Epithelial cell of prostate (primary cell): ENCODE results near the gene DNTTIP2.
"Not testable (repeated sequence)": the region's sequence is repeated elsewhere in the genome, so short reads cannot be mapped to it uniquely, and the experiment has no call there.

ENCODE experiments used
- DNase-seq: peaks from one replicate; pipeline ENCODE4 v3.0.0-alpha.2; 2011; ENCODE audit warnings: low read depth, low spot score
- H3K27ac ChIP-seq: fragments of 450-650 bp; 2 replicates; pipeline ENCODE4 v1.5.1; 2017; ENCODE audit warnings: mild to moderate bottlenecking

Gene DNTTIP2

GRCh38 chr1:93878889-93879586, at the start of gene DNTTIP2:
Gene DNTTIP2, minus strand, starts transcription at chr1:93879206. Its CDS starts 58 bp downstream, at chr1:93879148.
- peak within 1 kb of the TSS; percentile 97 for H3K27ac ChIP-seq
- DNase-seq = peak; percentile 34

GRCh38 chr1:93925206-93925605, 46.2 kb upstream of the DNTTIP2 start:
- DNase-seq = no peak
- no peak overlapping the region for H3K27ac ChIP-seq

- no peak overlapping the region for H3K27ac ChIP-seq
- DNase-seq = no peak
Observed at GRCh38 chr1:93919780-93920179, 40.8 kb upstream of the DNTTIP2 start.

- no peak overlapping the region for H3K27ac ChIP-seq
- no peak for DNase-seq
Observed at GRCh38 chr1:93917302-93917701, 38.3 kb upstream of the DNTTIP2 start.

- DNase-seq, H3K27ac ChIP-seq: not testable (repeated sequence)
Observed at GRCh38 chr1:93910880-93911279, 31.9 kb upstream of the DNTTIP2 start.

- no peak overlapping the region for H3K27ac ChIP-seq
- DNase-seq = no peak
Observed at GRCh38 chr1:93910305-93910704, 31.3 kb upstream of the DNTTIP2 start.

- H3K27ac ChIP-seq = peak within 1 kb of the TSS; percentile 73
- DNase-seq = peak; percentile 83
Observed at GRCh38 chr1:93909146-93910050, 30.4 kb upstream of the DNTTIP2 start, which contains the start of gene GCLM. Gene GCLM, minus strand, starts transcription at chr1:93909430. Its CDS starts 267 bp downstream, at chr1:93909163.

- peak overlapping the region; percentile 73 for H3K27ac ChIP-seq
- DNase-seq = no peak
Observed at GRCh38 chr1:93908394-93909145, 29.6 kb upstream of the DNTTIP2 start.

DNA sequence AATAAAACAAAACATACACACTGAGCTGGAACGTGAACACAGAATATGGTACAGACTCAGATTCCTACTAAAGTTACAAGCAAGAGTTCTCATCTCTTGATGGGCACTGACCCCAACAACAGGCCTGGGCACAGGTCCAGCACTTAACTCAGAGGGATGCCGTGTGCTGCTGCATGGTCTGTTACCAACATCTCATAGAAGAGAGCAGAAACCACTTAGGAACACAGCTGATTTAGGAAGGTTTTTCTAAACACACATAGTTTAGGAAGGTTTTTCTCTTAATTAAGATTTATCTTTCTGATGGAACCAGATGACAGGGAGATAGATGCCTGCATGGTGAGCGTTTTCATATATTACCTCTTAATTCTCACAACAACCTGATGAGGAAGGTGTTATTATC, 28.7 kb upstream of the DNTTIP2 start:
- DNase-seq = no peak
- no peak overlapping the region for H3K27ac ChIP-seq

DNA sequence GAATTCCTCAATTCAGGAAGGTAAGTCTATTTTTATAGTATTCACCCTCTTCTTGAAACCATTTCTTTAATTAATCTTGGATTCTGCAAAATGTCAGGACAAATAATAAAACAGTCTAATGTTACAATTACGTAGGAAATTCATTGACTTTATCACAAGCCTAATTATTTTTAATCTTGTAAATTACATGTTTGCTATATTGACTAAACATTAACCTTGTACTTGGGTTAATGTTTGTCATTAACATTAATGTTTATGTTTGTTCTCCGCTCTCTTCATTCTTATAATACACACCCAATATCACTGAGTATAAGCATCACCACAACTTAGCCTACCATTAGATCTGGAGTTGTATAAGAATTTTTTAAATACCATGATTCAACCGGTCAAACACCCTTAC, 27.5 kb upstream of the DNTTIP2 start:
- no peak for DNase-seq
- no peak overlapping the region for H3K27ac ChIP-seq

GRCh38 chr1:93905734-93906133, 26.7 kb upstream of the DNTTIP2 start:
- H3K27ac ChIP-seq = no peak overlapping the region

DNA sequence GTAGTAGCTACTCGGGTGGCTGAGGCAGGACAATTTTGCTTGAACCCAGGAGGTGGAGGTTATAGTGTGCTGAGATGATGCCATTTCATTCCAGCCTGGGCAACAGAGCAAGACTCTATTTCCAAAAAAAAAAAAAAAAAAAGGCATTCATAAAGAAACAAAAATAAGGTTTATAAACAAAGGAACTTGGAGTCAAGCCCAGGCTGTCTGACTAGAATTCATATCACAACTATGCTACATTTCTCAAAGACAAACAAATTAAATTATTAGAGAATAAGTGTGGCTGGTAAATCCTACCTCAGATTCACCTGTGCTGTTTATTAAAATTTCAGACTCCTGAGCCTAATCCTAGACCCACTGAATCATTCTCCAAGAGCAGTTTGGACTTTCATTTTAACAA, 26.0 kb upstream of the DNTTIP2 start:
- DNase-seq = no peak
- H3K27ac ChIP-seq = peak overlapping the region; percentile 7

More at GRCh38 chr1:93905734-93906133, 26.7 kb upstream of the DNTTIP2 start:
- DNase-seq = no peak

GRCh38 chr1:93904228-93904627, 25.2 kb upstream of the DNTTIP2 start:
- no peak overlapping the region for H3K27ac ChIP-seq
- DNase-seq = no peak

DNA sequence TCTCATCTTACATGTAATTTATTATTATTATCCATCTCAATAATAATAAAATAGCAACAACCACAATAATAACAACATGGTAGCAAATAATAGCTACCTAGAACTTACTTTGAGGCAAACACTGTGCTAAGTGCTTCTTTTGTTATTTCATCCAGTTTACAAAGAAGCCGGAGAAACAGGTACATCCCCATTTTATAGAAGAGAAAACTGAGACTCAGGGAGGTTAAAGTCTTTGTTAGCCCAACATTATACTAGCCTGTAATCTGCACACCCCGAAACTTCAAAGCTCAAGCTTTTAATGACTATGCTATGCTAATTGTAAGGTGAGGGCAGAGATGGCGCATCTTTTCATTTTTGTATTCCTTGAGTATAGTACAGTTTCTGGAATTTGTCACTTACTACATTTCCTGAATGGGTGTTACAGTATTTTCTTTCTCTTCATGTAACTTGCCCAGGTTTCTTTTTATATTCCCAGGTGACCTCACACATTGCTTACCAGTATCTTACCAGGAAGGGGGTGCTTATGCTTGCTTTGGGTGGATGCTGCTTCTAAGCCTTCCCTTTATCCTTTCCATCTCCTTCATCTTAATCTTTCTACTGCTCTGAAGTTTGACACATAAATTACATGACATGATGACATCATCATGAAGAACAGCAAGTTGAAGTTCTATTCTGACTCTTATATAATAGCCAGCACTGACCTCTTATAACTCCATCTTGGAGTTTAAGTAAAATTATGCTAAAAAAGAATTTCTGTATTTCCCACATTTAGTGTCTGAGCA, 21.9 kb upstream of the DNTTIP2 start:
- DNase-seq = no peak
- H3K27ac ChIP-seq = no peak overlapping the region

DNA sequence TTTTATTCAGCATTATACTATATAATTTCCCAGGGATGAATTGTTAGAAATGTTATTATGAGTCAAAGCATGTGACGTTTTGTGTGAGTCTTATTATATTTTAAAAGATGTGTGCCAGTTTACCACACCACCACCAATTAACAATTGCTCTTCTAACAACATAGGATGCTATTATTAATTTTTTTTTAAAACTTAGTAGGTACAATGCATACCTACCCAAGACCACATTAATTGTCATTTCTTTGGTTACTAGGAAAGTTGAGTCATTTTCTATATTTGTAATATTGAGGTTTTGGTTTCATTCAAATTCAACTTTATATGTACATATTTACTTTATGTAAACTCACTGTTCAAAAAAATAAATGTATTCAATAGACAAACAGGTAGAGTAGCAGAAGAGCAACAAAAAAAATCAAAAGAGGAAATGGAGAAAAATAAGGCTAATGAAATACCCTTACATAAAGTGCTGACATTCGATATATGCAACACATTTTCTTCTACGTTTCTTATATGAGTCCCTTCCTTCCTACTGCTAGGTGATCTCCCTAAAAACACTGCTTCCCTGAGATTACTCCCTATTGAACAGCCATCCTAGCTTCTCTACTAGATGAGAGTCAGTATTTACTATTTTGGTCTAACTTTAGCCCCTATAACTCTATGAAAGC, 20.7 kb upstream of the DNTTIP2 start:
- no peak for DNase-seq
- no peak overlapping the region for H3K27ac ChIP-seq

- no peak for DNase-seq
- H3K27ac ChIP-seq = no peak overlapping the region
Observed at GRCh38 chr1:93888900-93889299, 9.9 kb upstream of the DNTTIP2 start.

- no peak for DNase-seq
- no peak overlapping the region for H3K27ac ChIP-seq
Observed at GRCh38 chr1:93882269-93882668, 3.3 kb upstream of the DNTTIP2 start.

GRCh38 chr1:93880731-93881130, 1.7 kb upstream of the DNTTIP2 start:
- no peak overlapping the region for H3K27ac ChIP-seq
- DNase-seq = no peak

DNA sequence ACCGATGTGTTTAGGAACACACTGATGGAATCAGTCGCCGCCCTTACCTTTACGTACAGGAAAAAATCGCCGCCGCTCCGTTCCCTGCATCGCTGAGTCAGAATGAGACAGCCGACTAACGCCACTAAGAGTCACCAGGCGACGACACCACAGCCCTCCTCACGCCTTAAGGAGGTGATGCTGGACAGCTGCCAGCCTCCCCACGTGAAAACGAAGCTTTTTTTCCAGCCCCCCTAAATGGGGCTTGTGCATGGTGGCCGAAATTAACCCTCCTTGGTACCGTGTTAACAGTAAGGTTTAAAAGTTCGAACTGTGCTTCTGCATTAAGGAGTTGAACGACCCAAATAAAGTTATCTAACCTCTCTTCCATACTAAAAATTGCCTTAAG, 511 bp downstream of the DNTTIP2 start:
- H3K27ac ChIP-seq = peak overlapping the region; percentile 97
- peak; percentile 14 for DNase-seq
